CD4-positive, alpha-beta T cell treated with Interleukin-4 for 4 hours (primary cell): ENCODE measurements around the gene LRP2.
"Not testable (repeated sequence)": the region's sequence is repeated elsewhere in the genome, so short reads cannot be mapped to it uniquely, and the experiment has no call there.

Experiments
- DNase-seq: peaks from one replicate; pipeline ENCODE4 v3.0.0-alpha.2; 2020

Gene LRP2

GRCh38 chr2:169345486-169346437, 16.6 kb downstream of the LRP2 start:
- no peak for DNase-seq

GRCh38 chr2:169344736-169345485, 17.4 kb downstream of the LRP2 start:
- DNase-seq = no peak

DNA sequence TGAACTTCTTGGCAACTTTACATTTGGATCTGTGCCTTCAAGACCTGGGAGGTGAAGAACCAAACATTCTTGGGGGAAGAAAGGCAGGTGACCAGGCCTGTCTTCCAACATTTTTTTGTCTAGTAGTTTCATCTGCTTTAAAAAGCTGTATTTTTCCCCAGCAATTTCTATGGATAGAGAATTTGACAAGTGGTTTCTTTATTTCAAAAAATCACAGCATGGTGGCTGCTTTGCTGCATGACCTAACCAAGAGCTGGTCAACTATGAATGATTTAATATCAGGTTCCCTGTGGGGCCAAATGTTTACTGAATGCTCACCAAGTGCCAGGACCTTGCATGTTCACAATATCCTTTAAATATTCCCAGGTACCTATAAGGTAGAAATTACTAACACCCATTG, 19.1 kb downstream of the LRP2 start:
- DNase-seq = no peak

- no peak for DNase-seq
Observed at GRCh38 chr2:169339657-169340056, 22.7 kb downstream of the LRP2 start.

GRCh38 chr2:169336695-169337094, 25.6 kb downstream of the LRP2 start:
- DNase-seq = no peak

DNA sequence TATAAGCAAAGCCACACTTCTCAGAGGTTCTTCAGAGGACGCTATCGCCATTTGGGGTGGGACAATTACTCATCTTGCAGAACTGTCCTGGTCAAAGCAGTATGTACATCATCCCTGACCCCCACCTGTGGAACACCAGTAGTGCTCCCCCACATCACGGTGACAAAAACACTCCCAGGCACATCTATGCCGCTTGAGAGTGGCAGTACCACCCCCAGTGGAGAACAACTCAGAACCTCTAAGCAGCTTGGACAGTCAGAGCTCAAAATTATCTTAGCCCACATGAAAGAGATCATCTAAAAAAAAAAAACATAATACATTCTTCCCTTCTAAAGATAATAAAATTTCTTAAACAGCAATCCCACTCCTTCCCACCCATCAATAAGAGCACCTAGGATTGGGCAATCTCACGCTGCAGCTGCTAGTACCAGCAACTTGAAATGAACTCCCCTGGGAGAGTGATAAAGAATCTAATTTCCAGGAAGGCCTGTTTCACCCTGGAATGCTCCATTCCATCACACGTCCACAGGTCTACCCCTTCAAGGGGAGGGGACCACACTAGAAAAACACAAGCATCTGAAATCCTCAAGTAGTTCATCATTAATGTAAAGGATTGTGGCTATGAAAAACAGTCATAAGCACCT, 31.7 kb downstream of the LRP2 start:
- DNase-seq = no peak

DNA sequence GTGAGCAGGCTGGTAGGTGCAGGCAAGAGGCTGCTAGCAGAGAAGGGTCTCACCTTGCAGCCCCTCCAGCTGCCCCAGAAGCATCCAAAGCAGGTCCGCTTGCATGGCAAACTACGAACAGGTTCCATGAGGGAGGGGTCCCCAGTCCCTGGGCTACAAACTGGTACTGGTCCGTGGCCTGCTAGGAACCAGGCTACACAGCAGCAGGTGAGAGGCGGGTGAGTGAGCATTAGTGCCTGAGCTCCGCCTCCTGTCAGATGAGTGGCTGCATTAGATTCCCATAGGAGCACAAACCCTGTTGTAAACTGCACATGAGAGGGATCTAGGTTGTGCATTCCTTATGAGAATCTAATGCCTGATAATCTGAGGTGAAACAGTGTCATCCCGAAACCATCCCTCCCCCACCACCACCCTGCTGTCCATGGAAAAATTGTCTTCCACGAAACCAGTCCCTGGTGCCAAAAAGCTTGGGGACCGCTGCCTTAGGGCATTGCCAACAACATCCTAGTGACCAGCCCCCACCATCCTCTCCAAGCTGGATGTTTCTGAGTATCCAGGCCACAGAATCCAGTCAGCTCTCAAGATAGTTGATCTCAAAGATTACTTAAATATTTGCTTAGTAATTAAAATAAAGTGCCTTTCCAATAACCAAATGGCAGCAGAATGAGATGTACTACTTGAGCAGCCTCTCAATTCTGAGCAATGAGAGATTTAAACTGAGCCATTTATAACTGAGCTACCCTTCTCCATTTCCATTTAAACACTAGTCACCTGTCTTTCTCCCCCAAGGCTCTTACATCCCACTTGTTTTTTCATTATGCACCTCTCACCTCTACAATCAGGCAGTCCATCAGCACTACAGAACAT, 32.4 kb downstream of the LRP2 start:
- DNase-seq = no peak

DNA sequence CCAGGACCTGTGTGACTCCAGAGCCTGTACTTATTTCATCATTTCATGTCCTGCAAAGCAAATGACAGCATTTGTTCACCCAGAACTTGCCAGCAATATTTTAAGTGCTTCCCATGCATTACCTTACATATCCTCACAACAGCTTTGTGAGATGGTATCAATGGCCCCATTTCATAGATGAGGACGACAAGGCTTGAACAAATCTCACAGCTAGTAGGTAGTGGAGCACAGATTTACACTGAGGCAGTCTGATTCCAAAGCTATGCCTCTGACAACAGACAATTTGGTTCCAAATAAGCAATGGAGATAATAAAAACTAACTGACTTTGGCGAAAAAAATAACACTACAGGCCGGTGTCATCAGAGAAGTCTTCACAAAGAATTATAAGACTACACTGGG, 33.5 kb downstream of the LRP2 start:
- DNase-seq = no peak

- not testable (repeated sequence) for DNase-seq
Observed at GRCh38 chr2:169327837-169328236, 34.5 kb downstream of the LRP2 start.

DNA sequence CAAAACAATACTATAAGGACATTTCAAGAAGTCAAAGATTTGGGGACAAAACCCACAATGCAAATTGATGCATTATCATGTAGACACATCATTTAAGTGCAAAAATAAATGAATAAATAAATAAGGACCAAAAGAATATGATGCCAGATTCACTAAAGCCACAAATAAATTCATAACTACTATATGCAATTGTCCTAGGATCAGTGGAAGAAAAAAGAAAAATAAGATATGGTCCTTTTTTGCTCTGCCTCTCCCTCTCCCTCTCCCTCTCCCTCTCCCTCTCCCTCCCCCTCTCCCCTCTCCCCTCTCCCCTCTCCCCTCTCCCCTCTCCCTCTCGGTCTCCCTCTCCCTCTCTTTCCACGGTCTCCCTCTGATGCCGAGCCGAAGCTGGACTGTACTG, 36.4 kb downstream of the LRP2 start:
- not testable (repeated sequence) for DNase-seq

DNA sequence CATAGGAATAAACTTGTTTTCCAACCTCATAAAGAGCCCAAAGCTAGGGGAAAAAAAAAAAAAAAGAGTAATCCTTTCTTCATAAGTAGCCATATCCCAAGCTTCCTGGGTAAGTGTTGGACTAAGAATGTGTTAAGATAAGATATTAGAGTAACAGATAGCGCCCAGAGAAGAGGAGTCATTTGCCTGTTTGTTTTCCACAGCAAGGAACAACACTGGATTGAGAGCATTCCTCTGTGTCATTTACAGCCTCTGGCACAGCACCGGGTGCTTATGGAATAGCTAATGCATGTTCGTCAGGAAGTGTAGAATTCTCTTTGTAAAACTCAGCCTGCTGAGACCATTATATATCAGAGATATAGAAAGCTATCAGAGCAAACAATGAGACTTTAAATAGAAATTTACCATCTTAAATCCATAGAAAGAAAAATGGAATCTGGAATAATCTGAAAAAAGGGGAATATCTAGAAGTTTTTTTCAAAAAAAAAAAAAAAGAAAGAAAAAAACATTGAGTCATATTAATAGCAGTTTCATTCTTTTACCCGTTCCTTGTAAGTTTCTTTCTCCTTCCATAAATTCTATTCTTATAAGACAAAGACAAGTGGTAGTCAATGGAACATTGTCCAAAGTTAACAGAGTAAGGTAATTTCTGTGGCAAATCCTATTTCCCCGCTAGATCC, 37.6 kb downstream of the LRP2 start:
- no peak for DNase-seq

DNA sequence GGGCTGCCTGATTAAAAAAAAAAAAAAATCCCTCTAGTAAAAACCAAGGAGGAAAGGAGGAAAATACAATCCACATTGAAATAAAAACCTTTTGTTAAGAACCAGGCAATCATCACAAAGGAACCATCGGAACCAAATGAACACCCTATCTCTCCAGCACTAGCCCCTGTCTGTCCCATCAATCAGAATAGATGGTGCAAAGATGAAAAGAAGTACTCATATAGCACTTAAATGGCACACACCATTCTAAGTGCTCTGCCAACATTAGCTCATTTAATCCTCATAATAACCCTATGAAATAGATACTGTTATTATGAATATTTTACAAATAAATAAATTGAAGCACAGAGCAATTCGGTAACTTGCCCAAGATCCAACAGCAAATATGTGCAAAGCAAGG, 38.5 kb downstream of the LRP2 start:
- DNase-seq = no peak

DNA sequence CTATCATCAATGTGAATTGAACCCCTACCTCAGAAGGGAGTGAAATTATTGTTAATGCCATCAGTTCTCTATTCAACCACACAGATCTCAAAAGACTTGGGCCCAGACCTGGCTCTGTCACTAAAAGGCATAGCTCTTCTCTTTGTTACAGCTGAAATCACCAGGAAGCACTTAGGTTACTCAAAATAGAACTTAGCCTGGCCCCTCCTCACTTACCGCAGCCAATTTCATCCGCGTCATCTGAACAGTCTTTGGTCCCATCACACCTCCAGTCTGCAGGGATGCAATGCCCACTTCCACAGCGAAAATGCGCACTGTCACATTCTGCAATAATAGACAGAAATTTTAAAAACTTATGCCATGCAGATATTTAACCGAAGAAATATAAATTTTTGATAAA, 41.8 kb downstream of the LRP2 start:
- no peak for DNase-seq

DNA sequence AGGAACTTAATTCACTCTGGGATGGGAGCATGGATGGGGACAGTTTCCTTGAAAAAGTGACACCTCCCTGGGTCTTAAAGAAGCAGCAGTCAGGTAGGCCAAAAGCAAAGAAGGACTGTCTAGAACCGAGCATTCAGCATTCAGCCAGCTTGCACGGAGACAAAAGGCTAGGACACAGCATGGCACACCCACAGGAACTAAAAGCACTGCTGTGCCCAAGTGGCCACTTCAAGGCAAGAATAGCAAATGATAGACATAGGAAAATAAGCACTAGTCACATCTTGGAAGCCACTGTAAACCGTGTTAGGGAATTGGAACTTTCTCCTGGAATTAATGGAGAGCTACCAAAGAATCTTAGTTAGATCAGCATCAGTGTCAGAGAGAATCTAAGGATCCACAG, 47.0 kb downstream of the LRP2 start:
- no peak for DNase-seq

GRCh38 chr2:169308349-169308748, 54.0 kb downstream of the LRP2 start:
- not testable (repeated sequence) for DNase-seq

DNA sequence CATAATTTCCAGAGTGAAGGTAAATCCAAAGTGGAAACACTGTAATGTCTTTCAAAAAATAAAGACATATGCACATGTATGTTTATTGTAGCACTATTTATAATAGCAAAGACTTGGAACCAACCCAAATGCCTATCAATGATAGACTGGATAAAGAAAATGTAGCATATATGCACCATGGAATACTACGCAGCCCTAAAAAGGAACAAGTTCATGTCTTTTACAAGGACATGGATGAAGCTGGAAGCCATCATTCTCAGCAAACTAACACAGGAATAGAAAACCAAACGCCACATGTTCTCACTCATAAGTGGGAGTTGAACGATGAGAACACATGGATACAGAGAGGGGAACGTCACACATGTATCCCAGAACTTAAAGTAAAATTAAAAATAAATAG, 57.6 kb downstream of the LRP2 start:
- DNase-seq = not testable (repeated sequence)

- no peak for DNase-seq
Observed at GRCh38 chr2:169303579-169304305, 58.6 kb downstream of the LRP2 start.

DNA sequence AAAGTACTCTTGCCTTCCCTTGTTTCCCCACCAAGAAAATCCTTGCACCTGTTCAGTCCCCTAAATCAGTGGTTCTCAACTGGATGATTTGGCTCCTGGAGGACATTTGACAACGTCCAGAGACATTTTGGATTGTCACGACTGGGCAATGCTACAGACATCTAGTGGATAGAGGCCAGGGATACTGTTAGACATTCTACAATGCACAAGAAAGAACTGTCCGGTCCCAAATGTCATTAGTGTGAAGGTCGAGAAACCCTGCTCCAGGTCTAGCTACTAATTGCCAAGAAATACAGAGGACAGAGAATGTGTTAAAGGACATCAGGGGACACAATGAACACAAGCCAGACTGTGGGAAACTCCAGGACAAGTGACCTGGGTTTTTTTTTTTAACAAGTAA, 60.0 kb downstream of the LRP2 start:
- no peak for DNase-seq

GRCh38 chr2:169301596-169302335, 60.6 kb downstream of the LRP2 start:
- DNase-seq = no peak
